CD4-positive, alpha-beta T cell treated with Interleukin-1 beta for 1 hour (primary cell): ENCODE measurements around the gene PPM1L.
"Not testable (repeated sequence)": the region's sequence is repeated elsewhere in the genome, so short reads cannot be mapped to it uniquely, and the experiment has no call there.

Source experiments
- DNase-seq, 2 donors: peaks; one replicate each; pipeline ENCODE4 v3.0.0-alpha.2; 2020 to 2022

Gene PPM1L

DNA sequence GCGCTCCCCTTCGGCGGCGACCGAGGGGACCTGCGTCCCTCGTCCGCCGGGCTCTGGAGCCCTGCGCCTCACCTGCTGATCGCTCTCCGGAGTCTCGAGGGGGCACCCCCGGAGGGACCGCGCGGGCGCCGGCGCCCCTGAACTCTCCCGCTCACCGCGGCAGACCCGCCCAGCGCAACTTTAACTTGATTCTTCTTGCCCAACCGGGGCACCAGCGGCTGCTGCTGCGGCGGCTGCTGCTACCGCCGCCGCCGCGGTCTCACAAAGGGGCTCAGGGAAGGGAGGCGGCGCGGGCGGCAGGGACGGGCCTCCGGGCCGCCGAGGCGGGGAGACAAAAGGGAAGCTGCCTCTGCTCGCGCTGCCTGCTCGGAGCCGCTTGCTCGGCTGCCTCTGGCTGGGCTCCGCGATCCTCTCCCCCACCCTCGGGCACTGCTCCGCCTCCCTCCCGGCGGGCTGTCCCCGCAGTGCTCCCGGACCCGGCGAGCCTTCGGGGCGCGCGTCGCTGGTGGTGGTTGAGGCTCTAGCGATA, at the start of gene PPM1L:
Gene PPM1L, plus strand, starts transcription at position 456 of the 529 bp plus-strand sequence.
- DNase-seq = peak; percentile 62 to 71

DNA sequence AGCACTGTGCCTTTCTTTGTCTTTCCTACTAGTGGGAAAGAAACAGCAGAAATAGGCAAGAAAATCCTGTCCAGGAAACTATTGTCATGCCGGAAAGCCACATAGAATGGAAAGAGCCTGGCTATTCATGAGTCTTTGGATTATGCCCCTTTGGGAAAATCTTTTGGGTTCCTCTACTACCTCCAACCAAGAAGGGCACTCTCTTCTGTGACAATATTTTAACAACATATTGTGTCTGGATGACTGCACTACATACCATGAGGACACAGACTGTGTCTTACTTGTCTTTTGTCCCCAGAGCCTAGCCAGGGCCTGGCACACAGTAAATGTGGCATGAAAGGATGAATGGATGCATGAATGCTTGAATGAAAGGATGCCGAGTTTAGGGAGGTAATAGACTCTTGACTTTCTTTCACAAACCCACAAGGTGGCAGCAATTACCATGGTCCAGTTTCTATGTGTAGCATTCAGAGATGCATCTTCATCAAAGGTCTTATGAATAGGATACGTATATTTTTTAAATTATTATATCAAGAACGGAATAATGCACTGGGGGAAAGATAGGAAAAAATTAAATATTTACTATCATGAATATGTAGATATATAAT, 48.7 kb upstream of the PPM1L start:
- DNase-seq = peak; percentile 27 to 54

GRCh38 chr3:160709477-160710182, 46.4 kb upstream of the PPM1L start:
- no peak for DNase-seq

- DNase-seq = not testable (repeated sequence)
Measured at GRCh38 chr3:160713144-160713543, 42.9 kb upstream of the PPM1L start.

- no peak for DNase-seq
Measured at GRCh38 chr3:160719710-160720109, 36.3 kb upstream of the PPM1L start.

DNA sequence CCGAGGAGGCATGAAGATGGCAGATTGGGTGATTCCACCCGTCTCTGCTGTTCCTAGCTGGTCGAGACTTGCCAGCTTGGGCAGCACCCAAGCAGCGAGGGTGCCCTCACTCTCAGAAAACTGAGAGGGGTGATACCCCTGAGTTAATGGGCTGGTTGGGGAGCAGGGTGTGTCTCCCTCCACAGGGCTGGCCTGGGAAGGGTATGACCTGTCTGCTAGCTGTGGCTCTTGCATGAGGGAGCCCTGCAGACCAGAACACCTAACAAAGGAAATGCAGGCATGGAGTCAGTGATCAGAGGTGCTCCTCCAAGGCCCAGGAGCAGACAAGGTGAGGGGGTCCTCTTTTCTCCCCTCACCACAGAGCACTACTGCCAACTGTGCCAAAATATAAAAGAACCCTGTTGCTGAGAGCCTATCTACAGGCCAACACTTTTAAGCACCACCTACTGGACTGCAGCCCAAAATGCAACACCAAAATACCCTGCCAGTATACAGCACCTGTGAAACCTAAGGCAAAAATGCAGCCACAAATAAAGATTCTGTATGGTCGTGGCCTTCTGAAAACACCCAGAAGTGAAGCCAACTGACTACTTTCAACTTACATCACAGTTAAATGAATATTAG, 35.8 kb upstream of the PPM1L start:
- DNase-seq = no peak

DNA sequence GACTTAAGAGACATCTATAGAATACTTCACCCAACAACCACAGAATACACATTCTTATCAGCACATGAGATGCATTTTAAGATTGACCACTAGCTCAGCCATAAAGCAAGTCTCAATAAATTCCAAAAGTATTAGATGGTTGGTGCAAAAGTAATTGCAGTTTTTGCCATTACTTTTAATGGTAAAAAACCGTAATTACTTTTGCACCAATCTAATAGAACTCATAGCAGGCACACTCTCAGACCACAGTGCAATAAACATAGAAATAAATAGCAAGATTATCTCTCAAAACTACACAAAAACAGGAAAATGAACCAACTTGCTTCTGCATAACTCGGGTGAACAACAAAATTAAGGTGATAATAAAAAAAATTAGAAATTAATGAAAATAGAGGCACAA, 33.7 kb upstream of the PPM1L start:
- no peak for DNase-seq

- no peak for DNase-seq
Measured at GRCh38 chr3:160725338-160725737, 30.7 kb upstream of the PPM1L start.

DNA sequence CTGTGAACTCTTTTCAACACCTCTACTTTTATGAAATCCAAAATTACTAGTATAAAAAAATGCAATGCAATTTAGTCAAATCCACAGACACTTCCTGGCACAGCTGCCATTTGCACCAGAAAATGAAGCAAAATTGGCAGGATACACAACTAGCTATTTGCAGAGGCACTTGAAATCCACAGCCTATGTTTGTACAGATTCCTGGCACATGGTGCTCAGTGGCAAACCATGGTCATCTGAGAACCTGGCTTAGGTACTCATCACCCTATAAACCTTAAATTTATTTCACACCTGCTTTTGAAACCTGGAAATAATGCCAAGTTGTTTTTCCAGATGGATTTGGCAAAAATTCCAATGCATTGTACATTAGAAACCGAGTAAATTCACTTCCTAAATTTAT, 20.2 kb upstream of the PPM1L start:
- DNase-seq = no peak

DNA sequence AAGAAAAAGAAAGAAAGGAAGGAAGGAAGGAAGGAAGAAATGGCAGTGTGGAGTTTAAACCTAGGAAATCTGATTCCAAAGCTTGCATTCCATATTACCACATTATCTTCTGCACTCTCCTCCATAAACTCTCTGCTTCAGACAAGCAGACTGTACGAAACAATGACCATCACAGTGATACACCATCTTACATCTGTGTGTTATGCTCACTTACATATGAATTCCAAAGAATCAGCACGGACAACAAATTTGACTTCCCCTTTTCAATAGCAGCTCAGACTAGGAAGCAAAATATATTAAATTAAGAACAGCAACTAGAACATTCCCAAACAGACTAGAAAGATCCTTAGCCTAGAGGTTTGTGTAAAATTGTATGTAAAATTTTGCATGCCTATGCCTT, 18.0 kb upstream of the PPM1L start:
- DNase-seq = no peak

GRCh38 chr3:160739079-160739478, 17.0 kb upstream of the PPM1L start:
- DNase-seq = no peak

DNA sequence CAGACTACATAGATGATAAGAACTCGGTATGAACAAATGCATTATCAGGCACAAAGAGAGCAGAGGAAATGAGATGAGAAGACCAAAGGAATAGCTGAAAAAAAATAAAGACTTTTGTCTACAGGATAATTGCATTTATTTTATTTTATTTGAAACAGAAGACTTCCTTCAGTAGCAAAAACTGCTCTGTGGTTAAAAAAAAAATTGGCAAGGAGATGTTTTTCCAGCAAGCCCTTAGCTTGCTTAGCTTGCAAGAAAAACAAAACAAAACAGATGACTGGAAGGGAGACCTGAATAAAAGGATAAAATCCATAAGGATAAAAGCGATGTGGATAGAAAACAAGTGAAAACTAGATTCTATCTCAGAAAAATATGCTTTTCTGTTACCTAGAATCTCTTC, 9.1 kb upstream of the PPM1L start:
- no peak for DNase-seq

DNA sequence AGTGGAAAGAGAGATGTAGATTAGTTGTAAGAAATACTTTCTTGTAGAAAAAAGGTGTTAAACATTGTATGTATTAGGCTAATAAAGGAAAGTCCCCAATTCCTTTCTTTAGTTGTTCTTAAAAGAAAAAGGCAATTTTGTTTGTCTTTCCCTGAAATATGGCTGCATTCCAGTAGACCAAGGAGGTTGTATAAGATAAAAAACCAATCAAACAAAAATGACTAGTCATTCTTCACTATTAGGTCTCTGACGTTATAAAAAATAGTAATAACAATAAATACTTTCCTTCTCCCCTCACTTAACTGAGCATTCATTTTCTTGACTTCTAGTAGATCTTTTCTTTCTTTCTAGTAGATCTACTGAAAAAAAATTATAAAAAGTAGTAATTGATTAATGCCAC, 8.6 kb upstream of the PPM1L start:
- no peak for DNase-seq

GRCh38 chr3:160748231-160748630, 7.8 kb upstream of the PPM1L start:
- no peak for DNase-seq

GRCh38 chr3:160748787-160749186, 7.2 kb upstream of the PPM1L start:
- DNase-seq = no peak

DNA sequence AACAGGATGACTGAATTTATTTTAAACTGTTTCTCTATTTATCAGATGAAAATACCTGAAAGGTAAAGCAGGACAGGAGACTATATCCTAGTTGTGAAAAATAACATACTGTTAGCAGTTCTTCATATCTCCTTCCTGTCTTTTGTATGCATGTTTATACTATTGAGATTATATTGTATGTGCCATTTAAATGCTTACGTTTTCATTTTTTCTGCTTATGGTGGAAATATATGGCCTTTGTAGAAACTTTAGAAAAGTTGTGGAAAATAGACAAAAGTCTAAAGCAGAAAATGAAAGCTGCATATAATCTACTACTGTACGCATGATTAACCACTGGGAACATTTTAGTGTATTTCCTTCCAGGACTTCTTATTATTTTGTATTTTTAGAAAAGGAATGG, 2.1 kb upstream of the PPM1L start:
- DNase-seq = no peak

GRCh38 chr3:160754371-160754854, 1.6 kb upstream of the PPM1L start:
- peak in 1 of 2 donors; percentile 20 for DNase-seq

- peak; percentile 93 to 94 for DNase-seq
Measured at GRCh38 chr3:160754855-160755747, 930 bp upstream of the PPM1L start.

- DNase-seq = no peak
Measured at GRCh38 chr3:160757233-160758106, 1.4 kb downstream of the PPM1L start.

DNA sequence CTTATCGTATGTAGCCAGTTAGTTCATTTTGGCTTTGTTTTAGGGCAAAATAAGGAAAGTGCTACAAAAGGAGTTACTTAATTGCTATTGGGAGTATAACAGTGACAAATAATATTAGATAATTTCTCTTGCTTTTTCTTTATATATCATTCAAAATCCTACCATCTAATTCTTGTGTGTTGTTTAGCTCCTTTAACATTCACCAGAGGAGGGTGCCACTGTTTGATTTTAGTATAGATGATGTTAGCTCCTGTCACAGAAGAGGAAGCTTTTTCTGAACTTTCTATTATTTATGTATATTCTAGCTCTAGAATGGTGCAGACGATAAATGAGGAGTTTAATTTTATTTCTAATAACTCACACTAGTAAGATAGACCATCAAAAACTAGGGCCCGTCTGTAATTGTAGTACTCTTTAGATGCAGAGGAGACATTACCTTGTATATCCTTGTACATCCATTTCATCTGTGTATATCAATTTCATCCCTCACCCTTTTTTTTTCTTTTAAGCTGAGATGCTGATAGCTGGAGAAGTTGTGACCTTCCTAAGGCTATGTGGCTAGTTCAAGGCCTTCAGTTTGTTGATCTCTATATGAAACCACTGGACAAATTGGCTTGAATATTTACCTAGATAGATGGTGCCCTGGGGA, 3.0 kb downstream of the PPM1L start:
- no peak for DNase-seq

- DNase-seq = no peak
Measured at GRCh38 chr3:160763073-160763472, 7.0 kb downstream of the PPM1L start.
